Kidney glomerular epithelial cell (primary cell): ENCODE measurements around the gene LRMDA.

Source experiments
- DNase-seq: peaks from one replicate; lab custom pipeline; 2025; lab: John Stamatoyannopoulos, UW

Gene LRMDA

GRCh38 chr10:75476985-75477384 is 45.6 kb downstream of the LRMDA start:
- no peak for DNase-seq

- DNase-seq, result no peak
These were observed 46.3 kb downstream of the LRMDA start for GRCh38 chr10:75477680-75478079.

GRCh38 chr10:75480374-75480773 is 49.0 kb downstream of the LRMDA start:
- DNase-seq, result no peak

- no peak for DNase-seq
These were observed 51.8 kb downstream of the LRMDA start for GRCh38 chr10:75483188-75483587.

GRCh38 chr10:75484717-75485116 is 53.3 kb downstream of the LRMDA start:
- DNase-seq, result no peak

GRCh38 chr10:75486591-75486990 is 55.2 kb downstream of the LRMDA start:
- DNase-seq, result no peak

- peak; percentile 54 for DNase-seq
These were observed 55.8 kb downstream of the LRMDA start for GRCh38 chr10:75487087-75487754.

GRCh38 chr10:75487755-75488125 is 56.3 kb downstream of the LRMDA start:
- DNase-seq, result no peak

GRCh38 chr10:75492173-75492925 is 60.9 kb downstream of the LRMDA start:
- DNase-seq, result no peak

GRCh38 chr10:75493464-75493863 is 62.0 kb downstream of the LRMDA start:
- no peak for DNase-seq

GRCh38 chr10:75495434-75496190 is 64.2 kb downstream of the LRMDA start:
- DNase-seq, result no peak

GRCh38 chr10:75496191-75496567 is 64.8 kb downstream of the LRMDA start:
- DNase-seq, result no peak

- no peak for DNase-seq
These were observed 66.8 kb downstream of the LRMDA start for GRCh38 chr10:75497997-75498883.

GRCh38 chr10:75498884-75499350 is 67.5 kb downstream of the LRMDA start:
- DNase-seq, result no peak

GRCh38 chr10:75499556-75500160 is 68.2 kb downstream of the LRMDA start:
- no peak for DNase-seq

GRCh38 chr10:75502389-75502788 is 71.0 kb downstream of the LRMDA start:
- DNase-seq, result no peak

GRCh38 chr10:75502838-75503237 is 71.4 kb downstream of the LRMDA start:
- no peak for DNase-seq

GRCh38 chr10:75505293-75505692 is 73.9 kb downstream of the LRMDA start:
- DNase-seq, result no peak

- no peak for DNase-seq
These were observed 74.5 kb downstream of the LRMDA start for GRCh38 chr10:75505840-75506506.

- no peak for DNase-seq
These were observed 75.5 kb downstream of the LRMDA start for GRCh38 chr10:75506930-75507329.

- DNase-seq, result no peak
These were observed 76.0 kb downstream of the LRMDA start for GRCh38 chr10:75507469-75507868.
